ENCODE data around the gene FBXL7.

GRCh38 chr5:15549961-15550360 lies 50.0 kb downstream of the FBXL7 start:
- no peak for TF ChIP-seq CTCF (IDR thresholded peaks at IDR 0.05; ENCODE audit: low read depth, low read length, poor library complexity, severe bottlenecking)
- TF ChIP-seq EZH2phosphoT487 (IDR thresholded peaks at IDR 0.05; ENCODE audit: borderline replicate concordance, low read length) = no peak
